ENCODE results near the gene CXorf65. TPM values are rescaled to one million over a fixed set of nuclear protein-coding genes. Genes with fewer than 3 reads are reported as not detected.

CXorf65 gene
- total RNA-seq, 2 experiments from 2014 or later, result 5.6 to 7.2 TPM

DNA sequence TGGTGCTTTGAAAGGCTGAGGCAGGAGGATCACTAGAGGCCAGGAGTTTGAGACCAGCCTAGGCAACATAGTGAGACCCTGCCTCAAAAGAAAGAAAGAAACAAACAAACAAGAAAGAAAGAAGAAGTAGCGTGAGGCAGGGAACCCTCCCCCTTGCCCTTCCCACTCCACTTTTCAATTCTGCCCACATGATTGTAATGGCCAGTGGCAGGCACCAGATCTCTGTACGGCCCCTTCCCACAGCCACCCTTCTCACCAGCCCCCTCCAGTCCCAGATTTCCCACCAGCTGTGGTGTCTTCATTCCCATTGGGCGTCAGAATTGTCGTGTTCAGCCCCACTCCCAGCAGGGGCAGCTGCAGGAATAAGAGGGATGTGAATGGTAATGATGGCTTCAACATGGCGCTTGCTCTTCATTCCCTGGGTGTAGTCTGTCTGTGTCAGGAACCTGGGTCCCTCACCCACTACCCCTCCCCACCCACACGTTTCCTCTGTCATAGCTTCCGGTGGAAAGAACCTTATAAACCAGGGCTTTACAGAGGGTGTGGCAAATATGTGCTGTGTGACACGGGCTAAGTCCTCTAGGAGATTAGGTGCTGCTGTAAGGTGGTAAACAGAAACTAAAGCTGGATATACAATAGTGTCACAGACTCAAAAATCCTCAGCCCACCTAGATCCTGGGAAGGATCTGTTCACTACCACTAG is 4.8 kb upstream of the CXorf65 start, which contains the start of gene IL2RG:
Gene IL2RG (minus strand): TSS at position 437 of the 703 bp plus-strand sequence. CDS start 38 bp downstream, at position 399.
- POLR2A ChIA-PET, result interaction anchor here (0.5 to 1.4 kb wide), 4 partner anchors 8 to 172 kb away, joined by 3 to 10 read pairs (median 4); partner anchors contain the start of genes NONO and SNX12
- CTCF ChIA-PET, result interaction anchor here (0.7 kb wide), 1 partner anchor 15 kb away, joined by 3 read pairs; no protein-coding TSS in a partner anchor

GRCh38 chrX:71109051-71109450 is 2.5 kb upstream of the CXorf65 start:
- ChIA-PET POLR2A (no interaction called here), CTCF (interaction anchor here (1.3 kb wide), 1 partner anchor 20 kb away, joined by 5 read pairs; no protein-coding TSS in a partner anchor)

- POLR2A ChIA-PET, result no interaction called here
- CTCF ChIA-PET, result interaction anchor here (1.1 to 1.3 kb wide), 2 partner anchors 10 to 21 kb away, joined by 5 to 6 read pairs; partner anchors contain the start of gene MED12
Measured at GRCh38 chrX:71107762-71108360, 1.3 kb upstream of the CXorf65 start.

GRCh38 chrX:71107245-71107644 is 705 bp upstream of the CXorf65 start:
- CTCF ChIA-PET, result no interaction called here
- POLR2A ChIA-PET, result no interaction called here

GRCh38 chrX:71105628-71106027 is 912 bp downstream of the CXorf65 start:
- CTCF ChIA-PET, result interaction anchor here (0.7 to 1.5 kb wide), 3 partner anchors 8 to 24 kb away, joined by 3 to 7 read pairs (median 3); partner anchors contain the start of gene MED12
- POLR2A ChIA-PET, result interaction anchor here (0.6 to 2.0 kb wide), 3 partner anchors 13 to 202 kb away, joined by 3 to 11 read pairs (median 6); partner anchors contain the start of gene MED12

DNA sequence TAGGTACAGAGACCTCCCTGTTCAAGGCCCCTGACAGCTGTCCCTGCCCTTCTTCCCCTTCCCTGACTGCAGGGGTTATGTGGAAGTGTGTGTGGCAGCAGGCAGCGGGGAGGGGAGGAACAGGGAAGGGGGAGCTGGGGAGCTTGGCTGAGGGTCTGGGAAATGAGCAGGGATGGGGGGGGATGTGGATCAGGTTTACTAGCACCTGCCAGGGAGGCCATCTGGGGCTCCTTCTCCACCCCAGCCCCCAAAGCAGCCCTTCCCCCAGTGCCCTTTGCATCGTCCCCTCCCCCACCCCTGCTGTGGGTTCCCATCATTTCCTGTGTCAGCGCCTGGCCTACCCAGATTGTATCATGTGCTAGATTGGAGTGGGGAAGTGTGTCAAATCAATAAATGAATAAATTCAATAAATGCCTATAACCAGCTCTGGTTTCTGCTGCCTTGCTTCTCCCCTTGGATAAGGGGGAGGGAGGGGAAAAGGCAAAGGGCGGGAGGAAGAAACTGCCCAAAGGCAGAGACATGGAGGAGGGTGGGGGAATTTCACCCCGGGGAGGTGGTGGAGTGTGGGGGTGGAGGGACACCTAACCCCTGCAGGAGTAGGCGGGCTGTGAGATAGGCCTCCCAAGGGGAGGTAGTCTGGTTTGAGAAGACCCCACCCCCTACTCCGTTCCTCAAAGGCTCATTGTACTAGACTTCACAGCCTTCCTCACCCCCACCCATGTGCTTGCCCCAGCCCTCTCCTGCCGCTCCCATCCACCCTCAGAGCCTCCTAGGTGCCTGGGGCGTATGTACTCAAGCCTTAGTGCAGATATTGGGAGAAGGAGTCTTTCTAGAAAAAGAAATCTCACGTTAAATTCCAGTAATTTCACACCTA is 3.2 kb downstream of the CXorf65 start:
- ChIA-PET POLR2A (interaction anchor here (1.9 to 2.0 kb wide), 2 partner anchors 8 to 15 kb away, joined by 7 to 10 read pairs; partner anchors contain the start of genes IL2RG and MED12), CTCF (interaction anchor here (0.6 to 4.7 kb wide), 2 partner anchors 27 to 95 kb away, joined by 3 to 23 read pairs; no protein-coding TSS in a partner anchor)

GRCh38 chrX:71102292-71102691 is 4.2 kb downstream of the CXorf65 start:
- ChIA-PET POLR2A (interaction anchor here (0.6 to 2.0 kb wide), 3 partner anchors 9 to 22 kb away, joined by 3 to 10 read pairs (median 7); partner anchors contain the start of genes IL2RG and MED12), CTCF (interaction anchor here (4.7 kb wide), 1 partner anchor 28 kb away, joined by 23 read pairs; no protein-coding TSS in a partner anchor)

DNA sequence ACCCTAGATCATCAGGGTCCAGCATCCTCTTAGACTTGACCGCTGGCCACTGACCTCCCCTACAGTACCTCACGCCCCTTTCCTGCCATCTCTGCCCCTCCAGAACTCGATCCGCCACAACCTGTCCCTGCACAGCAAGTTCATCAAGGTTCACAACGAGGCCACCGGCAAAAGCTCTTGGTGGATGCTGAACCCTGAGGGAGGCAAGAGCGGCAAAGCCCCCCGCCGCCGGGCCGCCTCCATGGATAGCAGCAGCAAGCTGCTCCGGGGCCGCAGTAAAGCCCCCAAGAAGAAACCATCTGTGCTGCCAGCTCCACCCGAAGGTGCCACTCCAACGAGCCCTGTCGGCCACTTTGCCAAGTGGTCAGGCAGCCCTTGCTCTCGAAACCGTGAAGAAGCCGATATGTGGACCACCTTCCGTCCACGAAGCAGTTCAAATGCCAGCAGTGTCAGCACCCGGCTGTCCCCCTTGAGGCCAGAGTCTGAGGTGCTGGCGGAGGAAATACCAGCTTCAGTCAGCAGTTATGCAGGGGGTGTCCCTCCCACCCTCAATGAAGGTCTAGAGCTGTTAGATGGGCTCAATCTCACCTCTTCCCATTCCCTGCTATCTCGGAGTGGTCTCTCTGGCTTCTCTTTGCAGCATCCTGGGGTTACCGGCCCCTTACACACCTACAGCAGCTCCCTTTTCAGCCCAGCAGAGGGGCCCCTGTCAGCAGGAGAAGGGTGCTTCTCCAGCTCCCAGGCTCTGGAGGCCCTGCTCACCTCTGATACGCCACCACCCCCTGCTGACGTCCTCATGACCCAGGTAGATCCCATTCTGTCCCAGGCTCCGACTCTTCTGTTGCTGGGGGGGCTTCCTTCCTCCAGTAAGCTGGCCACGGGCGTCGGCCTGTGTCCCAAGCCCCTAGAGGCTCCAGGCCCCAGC is 5.7 kb downstream of the CXorf65 start:
- POLR2A ChIA-PET, result interaction anchor here (1.1 kb wide), 1 partner anchor 28 kb away, joined by 6 read pairs; no protein-coding TSS in a partner anchor
- CTCF ChIA-PET, result interaction anchor here (1.0 to 4.7 kb wide), 4 partner anchors 9 to 29 kb away, joined by 3 to 23 read pairs (median 4); no protein-coding TSS in a partner anchor

GRCh38 chrX:71099736-71100135 is 6.8 kb downstream of the CXorf65 start:
- POLR2A ChIA-PET, result interaction anchor here (0.5 to 1.1 kb wide), 6 partner anchors 13 to 82 kb away, joined by 3 to 9 read pairs (median 4); partner anchors contain the start of gene MED12
- CTCF ChIA-PET, result interaction anchor here (1.7 to 4.7 kb wide), 2 partner anchors 10 to 30 kb away, joined by 5 to 23 read pairs; no protein-coding TSS in a partner anchor

DNA sequence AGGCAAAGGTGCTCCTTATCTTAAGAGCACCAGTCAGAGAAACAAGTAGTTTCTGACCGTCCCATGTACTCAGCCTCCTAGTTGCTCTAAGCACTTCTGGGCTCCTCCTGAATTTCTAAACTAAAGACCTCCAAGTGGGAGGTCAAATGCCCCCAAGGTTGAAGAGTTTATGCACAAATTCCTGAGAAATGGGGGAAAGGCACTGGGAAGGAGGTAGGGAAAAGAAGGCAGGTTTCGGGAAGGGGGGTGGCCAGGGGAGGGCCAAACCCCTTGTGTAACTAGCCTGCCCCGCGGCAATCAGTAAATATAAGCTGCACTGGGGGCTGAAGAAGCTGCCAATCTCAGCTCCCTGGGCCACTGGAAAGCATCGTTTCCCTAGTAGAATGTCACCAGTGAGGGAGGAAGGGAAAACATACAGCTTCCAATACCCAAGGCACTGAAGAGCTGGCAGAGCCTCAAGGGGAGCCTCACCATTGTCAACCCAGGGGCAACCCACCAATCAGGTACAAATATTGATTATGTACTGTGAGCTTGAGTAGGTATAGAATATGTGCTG is 7.5 kb downstream of the CXorf65 start:
- ChIA-PET POLR2A (interaction anchor here (0.5 to 1.0 kb wide), 5 partner anchors 13 to 83 kb away, joined by 3 to 9 read pairs (median 3); partner anchors contain the start of gene MED12), CTCF (interaction anchor here (1.7 to 4.7 kb wide), 2 partner anchors 11 to 31 kb away, joined by 5 to 23 read pairs; no protein-coding TSS in a partner anchor)

GRCh38 chrX:71098302-71098701 is 8.2 kb downstream of the CXorf65 start:
- POLR2A ChIA-PET, result no interaction called here

DNA sequence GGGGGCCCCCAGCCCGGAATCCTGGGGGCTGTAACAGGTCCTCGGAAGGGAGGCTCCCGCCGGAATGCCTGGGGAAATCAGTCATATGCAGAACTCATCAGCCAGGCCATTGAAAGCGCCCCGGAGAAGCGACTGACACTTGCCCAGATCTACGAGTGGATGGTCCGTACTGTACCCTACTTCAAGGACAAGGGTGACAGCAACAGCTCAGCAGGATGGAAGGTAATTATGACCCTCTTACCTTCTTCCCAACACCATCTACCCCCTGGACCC is 9.8 kb downstream of the CXorf65 start:
- POLR2A ChIA-PET, result no interaction called here
- CTCF ChIA-PET, result interaction anchor here (0.9 to 1.1 kb wide), 2 partner anchors 15 to 22 kb away, joined by 3 read pairs; partner anchors contain the start of gene MED12

More at GRCh38 chrX:71098302-71098701, 8.2 kb downstream of the CXorf65 start:
- CTCF ChIA-PET, result no interaction called here

GRCh38 chrX:71095981-71096759 is 10.4 kb downstream of the CXorf65 start:
- ChIA-PET CTCF (interaction anchor here (0.9 to 1.1 kb wide), 2 partner anchors 16 to 22 kb away, joined by 3 read pairs; partner anchors contain the start of gene MED12), POLR2A (no interaction called here)

GRCh38 chrX:71095555-71095980 is 11.0 kb downstream of the CXorf65 start, which contains the start of gene FOXO4:
TSS of gene FOXO4 (plus strand) at chrX:71095851. CDS start at chrX:71096529, 678 bp downstream.
- POLR2A ChIA-PET, result no interaction called here

DNA sequence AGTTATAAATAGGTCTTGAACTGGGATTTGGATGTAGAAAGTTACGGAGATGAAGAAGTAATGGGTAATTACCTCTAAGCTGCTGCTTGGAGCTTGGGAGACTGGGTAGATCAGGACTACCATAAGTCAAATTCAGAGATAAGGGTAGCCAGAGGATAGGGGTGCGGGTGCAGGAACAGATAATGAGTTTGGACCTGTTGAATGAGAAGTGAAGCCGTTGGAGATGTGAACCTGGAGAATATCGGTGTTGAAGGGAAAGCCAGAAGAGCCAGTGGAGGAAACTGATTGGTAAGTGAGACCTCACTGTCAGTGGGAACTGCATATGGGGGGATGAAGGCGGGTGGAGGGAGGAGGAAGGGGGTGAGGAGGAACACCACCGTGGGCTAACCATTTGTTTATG is 11.5 kb downstream of the CXorf65 start:
- ChIA-PET CTCF (no interaction called here), POLR2A (no interaction called here)

More at GRCh38 chrX:71095555-71095980, 11.0 kb downstream of the CXorf65 start, which contains the start of gene FOXO4:
- CTCF ChIA-PET, result interaction anchor here (0.9 to 1.1 kb wide), 2 partner anchors 16 to 23 kb away, joined by 3 read pairs; partner anchors contain the start of gene MED12

GRCh38 chrX:71091263-71091662 is 15.3 kb downstream of the CXorf65 start:
- POLR2A ChIA-PET, result no interaction called here
- CTCF ChIA-PET, result no interaction called here
